Measurements from ENCODE around the gene SIGLEC8.

The SIGLEC8 gene

GRCh38 chr19:51402117-51402516, 56.1 kb downstream of the SIGLEC8 start:
- no peak for DNase-seq (ENCODE audit: low spot score)

Measured in CD4-positive, alpha-beta T cell treated with Interleukin-2 at 100 ng/mL for 4 hours (primary cell).